Upper lobe of left lung (tissue), 6 donors: Measurements from ENCODE around the gene SLC26A8. TPM values are rescaled to one million over a fixed set of nuclear protein-coding genes. Genes with fewer than 3 reads are reported as not detected.
"Not testable (repeated sequence)": the region's sequence is repeated elsewhere in the genome, so short reads cannot be mapped to it uniquely, and the experiment has no call there.

Source experiments
- ATAC-seq, 2 donors: fragments of 200-7000 bp; cut with Tn5 transposase; one replicate each; pipeline ENCODE4 v1.9.1; 2022; ENCODE audit warnings: mild to moderate bottlenecking in 2 of 2, moderate library complexity in 2 of 2; ENCODE audit not compliant: low FRiP score in 2 of 2
- DNase-seq, 2 donors: peaks; one replicate each; pipeline ENCODE4 v3.0.0-alpha.2; 2019 to 2020
- H3K27ac ChIP-seq, 4 donors: fragments of 200-600 bp; sonication (generic); one replicate each; pipeline ENCODE4 v1.5.1; 2016 to 2019
- H3K27me3 ChIP-seq, 4 donors: fragments of 200-600 bp; sonication (generic); one replicate each; pipeline ENCODE4 v1.5.1; 2017 to 2019
- H3K36me3 ChIP-seq, 4 donors: fragments of 200-600 bp; sonication (generic); one replicate each; pipeline ENCODE4 v1.5.1; 2016 to 2019
- H3K4me1 ChIP-seq, 4 donors: fragments of 200-600 bp; sonication (generic); one replicate each; pipeline ENCODE4 v1.5.1; 2018 to 2019
- H3K4me3 ChIP-seq, 4 donors: fragments of 200-600 bp; sonication (generic); one replicate each; pipeline ENCODE4 v1.5.1; 2017 to 2019; ENCODE audit warnings: mild to moderate bottlenecking in 2 of 4, moderate library complexity in 1 of 4
- H3K9me3 ChIP-seq, 4 donors: fragments of 200-600 bp; sonication (generic); one replicate each; pipeline ENCODE4 v1.5.1; 2018 to 2019
- CTCF ChIP-seq, 6 experiments: fragments of 450-650 bp in 4 of 6; fragments of 200-600 bp in 2 of 6; sonication (generic) in 2 of 6; IDR thresholded peaks; one replicate each; pipeline ENCODE4 v1.5.1; 2016 to 2019; ENCODE audit warnings: antibody characterized with exemption in 6 of 6
- EP300 ChIP-seq, 4 donors: sonication (generic); formaldehyde crosslinking; IDR thresholded peaks; one replicate each; pipeline ENCODE4 v1.5.1; 2017; ENCODE audit warnings: antibody characterized with exemption in 4 of 4, control low read depth in 2 of 4
- POLR2A ChIP-seq, 4 donors: fragments of 450-650 bp; IDR thresholded peaks; one replicate each; pipeline ENCODE4 v1.5.1; 2016 to 2017; ENCODE audit warnings: antibody characterized with exemption in 4 of 4, mild to moderate bottlenecking in 2 of 4
- POLR2AphosphoS5 ChIP-seq, 2 donors: sonication (generic); formaldehyde crosslinking; IDR thresholded peaks; one replicate each; pipeline ENCODE4 v1.5.1; 2017; ENCODE audit warnings: antibody characterized with exemption in 2 of 2
- WGBS, 2 donors: methylation state at CpG; one replicate each; pipeline ENCODE4 v1.1.5; 2017 to 2018; 5-methylcytosine and 5-hydroxymethylcytosine counted together
- total RNA-seq, 6 donors: library from RNA; depleted of rRNA in 4 of 6; stranded (reverse); fragments of >200 nt in 4 of 6; gene quantifications; one replicate each; pipeline versions ENCODE4 v1.1.0 to v1.2.1, GENCODE V29; 2016 to 2021
- donor health status: DM: no; HTN: no; CAD: no; lungs with moderate emphysema.
- donor health status: DM: no; HTN: yes; CAD: no; lungs with severe emphysema.

The SLC26A8 gene
- total RNA-seq, 6 donors from 2014 or later, result under 0.01 to 1.5 (median 0.80) TPM

GRCh38 chr6:35916056-35916455, 108.4 kb downstream of the SLC26A8 start:
- 99 to 100% methylated on average over 3 of the region's 3 CpGs for WGBS, 2 donors
- Histone ChIP-seq H3K9me3 (no peaks in the 10 kb centered on the region), H3K4me3 (no peak overlapping the region), H3K36me3 (peaks cover 0 to 38% (median under 1%) of the 10 kb centered on the region in 4 donors), H3K27me3 (no peaks in the 10 kb centered on the region), H3K27ac (no peak overlapping the region), H3K4me1 (peaks cover 10 to 20% (median 14%) of the 10 kb centered on the region in 4 donors)
- no peak for TF ChIP-seq EP300 (IDR thresholded peaks at IDR 0.05)
- TF ChIP-seq CTCF (IDR thresholded peaks at IDR 0.05), result no peak
- no peak for TF ChIP-seq POLR2A (IDR thresholded peaks at IDR 0.05)
- TF ChIP-seq POLR2AphosphoS5 (IDR thresholded peaks at IDR 0.05), result no peak
- ATAC-seq, result no peak
- DNase-seq, result no peak

- H3K9me3 ChIP-seq, result peaks cover 0 to 6% (median 0%) of the 10 kb centered on the region in 4 donors
- H3K27me3 ChIP-seq, result no peaks in the 10 kb centered on the region
- H3K36me3 ChIP-seq, result peaks cover 0 to 46% (median 1%) of the 10 kb centered on the region in 4 donors
- ATAC-seq (no peak), DNase-seq (no peak)
- no peak overlapping the region for H3K27ac ChIP-seq
- H3K4me3 ChIP-seq, result no peak overlapping the region
- TF ChIP-seq POLR2A (IDR thresholded peaks at IDR 0.05) (no peak), EP300 (IDR thresholded peaks at IDR 0.05) (no peak), CTCF (IDR thresholded peaks at IDR 0.05) (no peak), POLR2AphosphoS5 (IDR thresholded peaks at IDR 0.05) (no peak)
- WGBS, 2 donors, result 78 to 86% methylated on average over 6 of the region's 6 CpGs
- peaks cover 10 to 19% (median 12%) of the 10 kb centered on the region in 4 donors for H3K4me1 ChIP-seq
Measured at GRCh38 chr6:35914536-35914935, 109.9 kb downstream of the SLC26A8 start.

- WGBS, 2 donors, result 94 to 97% methylated on average over 8 of the region's 8 CpGs
- peaks cover 0 to 50% (median 2%) of the 10 kb centered on the region in 4 donors for H3K36me3 ChIP-seq
Measured at GRCh38 chr6:35911871-35912653, 112.4 kb downstream of the SLC26A8 start.

GRCh38 chr6:35909571-35909970, 114.9 kb downstream of the SLC26A8 start:
- H3K4me3 ChIP-seq, H3K27ac ChIP-seq, ATAC-seq, H3K4me1 ChIP-seq, H3K27me3 ChIP-seq: not testable (repeated sequence)
- Histone ChIP-seq H3K9me3 (peaks cover 0 to 13% (median 6%) of the 10 kb centered on the region in 4 donors), H3K36me3 (peaks cover 0 to 37% (median 2%) of the 10 kb centered on the region in 4 donors)
- WGBS, 2 donors, result 77 to 81% methylated on average over 2 of the region's 2 CpGs
- peak in 1 of 2 donors; percentile 32 for DNase-seq

More at GRCh38 chr6:35911871-35912653, 112.4 kb downstream of the SLC26A8 start:
- Histone ChIP-seq H3K4me1 (no peaks in the 10 kb centered on the region), H3K4me3 (no peak overlapping the region), H3K27ac (no peak overlapping the region), H3K27me3 (no peaks in the 10 kb centered on the region), H3K9me3 (peaks cover 0 to 13% (median 6%) of the 10 kb centered on the region in 4 donors)
- ATAC-seq (no peak), DNase-seq (no peak)
- TF ChIP-seq EP300 (IDR thresholded peaks at IDR 0.05), result no peak
- TF ChIP-seq CTCF (IDR thresholded peaks at IDR 0.05), result no peak
- no peak for TF ChIP-seq POLR2AphosphoS5 (IDR thresholded peaks at IDR 0.05)
- TF ChIP-seq POLR2A (IDR thresholded peaks at IDR 0.05), result no peak

GRCh38 chr6:35908753-35909401, 115.6 kb downstream of the SLC26A8 start:
- H3K4me1 ChIP-seq, result not testable (repeated sequence)

More at GRCh38 chr6:35908753-35909401, 115.6 kb downstream of the SLC26A8 start:
- H3K4me3 ChIP-seq, DNase-seq, H3K27me3 ChIP-seq, ATAC-seq, H3K27ac ChIP-seq: not testable (repeated sequence)
- 99 to 100% methylated on average over 4 to 5 of the region's 5 CpGs for WGBS, 2 donors
- Histone ChIP-seq H3K9me3 (peaks cover 0 to 13% (median 6%) of the 10 kb centered on the region in 4 donors), H3K36me3 (peaks cover 0 to 44% (median 2%) of the 10 kb centered on the region in 4 donors)
